ENCODE results near the gene UBTD1.

The UBTD1 gene

GRCh38 chr10:97608991-97609561, 110.4 kb downstream of the UBTD1 start:
- FAIRE-seq = no peak
- TF ChIP-seq CTCF (IDR thresholded peaks at IDR 0.05; ENCODE audit: insufficient read depth, missing control alignments) = no peak
- no peak for DNase-seq (ENCODE audit: insufficient read length, low spot score)

- FAIRE-seq = no peak
- no peak for TF ChIP-seq CTCF (IDR thresholded peaks at IDR 0.05; ENCODE audit: insufficient read depth, missing control alignments)
These were observed 112.7 kb downstream of the UBTD1 start for GRCh38 chr10:97611473-97611872.

GRCh38 chr10:97612386-97612785, 113.7 kb downstream of the UBTD1 start:
- TF ChIP-seq CTCF (IDR thresholded peaks at IDR 0.05; ENCODE audit: insufficient read depth, missing control alignments) = peak; percentile 34
- FAIRE-seq (no peak), DNase-seq (ENCODE audit: insufficient read length, low spot score) (no peak)

More at GRCh38 chr10:97611473-97611872, 112.7 kb downstream of the UBTD1 start:
- DNase-seq (ENCODE audit: insufficient read length, low spot score) = no peak

GRCh38 chr10:97618285-97618684, 119.6 kb downstream of the UBTD1 start:
- DNase-seq (ENCODE audit: insufficient read length, low spot score) (no peak), FAIRE-seq (no peak)
- no peak for TF ChIP-seq CTCF (IDR thresholded peaks at IDR 0.05; ENCODE audit: insufficient read depth, missing control alignments)

- FAIRE-seq = no peak
- no peak for TF ChIP-seq CTCF (IDR thresholded peaks at IDR 0.05; ENCODE audit: insufficient read depth, missing control alignments)
- DNase-seq (ENCODE audit: insufficient read length, low spot score) = no peak
These were observed 120.0 kb downstream of the UBTD1 start for GRCh38 chr10:97618733-97619132.
